GM21390 (cell line): ENCODE data around the gene NGLY1.

Experiments used
- ATAC-seq: cut with Tn5 transposase; IDR thresholded peaks from one replicate; pipeline ENCODE4 v1.9.1; 2021; ENCODE audit not compliant: unreplicated experiment

NGLY1 gene

GRCh38 chr3:25713341-25713985 is 69.8 kb downstream of the NGLY1 start:
- no peak for ATAC-seq

GRCh38 chr3:25711090-25711489 is 72.2 kb downstream of the NGLY1 start:
- ATAC-seq: no peak

GRCh38 chr3:25708036-25708435 is 75.2 kb downstream of the NGLY1 start:
- no peak for ATAC-seq

GRCh38 chr3:25707268-25707926 is 75.8 kb downstream of the NGLY1 start:
- no peak for ATAC-seq

GRCh38 chr3:25706213-25706612 is 77.0 kb downstream of the NGLY1 start:
- ATAC-seq: no peak

GRCh38 chr3:25697553-25697952 is 85.7 kb downstream of the NGLY1 start:
- ATAC-seq: no peak

GRCh38 chr3:25695731-25696420 is 87.4 kb downstream of the NGLY1 start:
- ATAC-seq: no peak

- no peak for ATAC-seq
These were observed 90.0 kb downstream of the NGLY1 start for GRCh38 chr3:25693238-25693637.

- no peak for ATAC-seq
These were observed 90.9 kb downstream of the NGLY1 start for GRCh38 chr3:25692341-25692740.

GRCh38 chr3:25690768-25691533 is 92.3 kb downstream of the NGLY1 start:
- no peak for ATAC-seq

- ATAC-seq: no peak
These were observed 94.0 kb downstream of the NGLY1 start for GRCh38 chr3:25689226-25689625.

- ATAC-seq: no peak
These were observed 95.5 kb downstream of the NGLY1 start for GRCh38 chr3:25687742-25688141.

GRCh38 chr3:25686766-25687165 is 96.5 kb downstream of the NGLY1 start:
- ATAC-seq: no peak

GRCh38 chr3:25683882-25684281 is 99.4 kb downstream of the NGLY1 start:
- no peak for ATAC-seq

GRCh38 chr3:25683410-25683809 is 99.8 kb downstream of the NGLY1 start:
- no peak for ATAC-seq

GRCh38 chr3:25679642-25680302 is 103.5 kb downstream of the NGLY1 start:
- no peak for ATAC-seq

- no peak for ATAC-seq
These were observed 104.1 kb downstream of the NGLY1 start for GRCh38 chr3:25679166-25679565.

- no peak for ATAC-seq
These were observed 104.7 kb downstream of the NGLY1 start for GRCh38 chr3:25678581-25678980.

- no peak for ATAC-seq
These were observed 106.1 kb downstream of the NGLY1 start for GRCh38 chr3:25677121-25677520.

- ATAC-seq: no peak
These were observed 108.6 kb downstream of the NGLY1 start for GRCh38 chr3:25674670-25675069.

GRCh38 chr3:25673738-25674298 is 109.4 kb downstream of the NGLY1 start:
- ATAC-seq: no peak
